H1 (cell line): ENCODE results near the gene TMEM63C. TPM values are rescaled to one million over a fixed set of nuclear protein-coding genes. Genes with fewer than 3 reads are reported as not detected.

ENCODE experiments used
- CTCF ChIA-PET: fragments of 300-600 bp; sonication (Branson Sonifier 250); formaldehyde crosslinking; loops from one replicate; lab custom pipeline; 2021; ENCODE audit not compliant: partially characterized antibody; lab: Charles Lee
- POLR2A ChIA-PET: fragments of 300-600 bp; sonication (Branson Sonifier 250); formaldehyde crosslinking; loops from one replicate; lab custom pipeline; 2021; ENCODE audit warnings: inconsistent platforms; ENCODE audit not compliant: partially characterized antibody; lab: Charles Lee
- DNase-seq, 2 experiments: peaks; one replicate each; pipeline versions ENCODE4 v3.0.0 to v3.0.0-alpha.2; 2010 to 2022; ENCODE audit warnings: low spot score in 2 of 2, low read depth in 1 of 2, mixed read lengths in 1 of 2
- FAIRE-seq: peaks from 2 replicates; lab custom pipeline; 2011; peaks lifted over from hg19 to GRCh38; lab: Jason Lieb, UNC
- H2AFZ ChIP-seq: 2 replicates; pipeline ENCODE4 v1.8.1; 2012; ENCODE audit warnings: low read length, inconsistent platforms
- H2AK5ac ChIP-seq: 2 replicates; pipeline ENCODE4 v1.6.1; 2013; ENCODE audit warnings: low read depth, low read length
- H2BK120ac ChIP-seq: replicated peaks from 2 replicates; pipeline ENCODE3; 2013; ENCODE audit warnings: low read depth, low read length, inconsistent platforms
- H2BK12ac ChIP-seq: 2 replicates; pipeline ENCODE4 v1.6.1; 2013; ENCODE audit warnings: low read depth, low read length
- H2BK15ac ChIP-seq: 2 replicates; pipeline ENCODE4 v1.6.1; 2013; ENCODE audit warnings: low read length
- H2BK20ac ChIP-seq: 2 replicates; pipeline ENCODE4 v1.6.1; 2013; ENCODE audit warnings: low read length
- H2BK5ac ChIP-seq: 2 replicates; pipeline ENCODE4 v1.6.1; 2013; ENCODE audit warnings: low read depth, low read length
- H3K14ac ChIP-seq: 2 replicates; pipeline ENCODE4 v1.6.1; 2013; ENCODE audit warnings: inconsistent platforms; ENCODE audit not compliant: insufficient read length
- H3K18ac ChIP-seq: 2 replicates; pipeline ENCODE4 v1.6.1; 2013; ENCODE audit warnings: low read length; ENCODE audit errors: extremely low read depth
- H3K23ac ChIP-seq: 2 replicates; pipeline ENCODE4 v1.6.1; 2013; ENCODE audit warnings: inconsistent platforms; ENCODE audit not compliant: insufficient read length
- H3K23me2 ChIP-seq: 2 replicates; pipeline ENCODE4 v1.6.1; 2013; ENCODE audit warnings: low read depth, low read length
- H3K27ac ChIP-seq: 2 replicates; pipeline ENCODE4 v1.6.1; 2011; ENCODE audit warnings: low read depth, low read length, inconsistent platforms
- H3K27me3 ChIP-seq, 4 experiments: replicated peaks in 1 of 4; 1 replicate in 1 of 4; 2 replicates in 3 of 4; pipeline versions ENCODE4 v1.6.1 to v1.8.1; 2011 to 2013; ENCODE audit warnings: low read length in 3 of 4, mild to moderate bottlenecking in 3 of 4, inconsistent platforms in 2 of 4, mixed read lengths in 2 of 4, moderate library complexity in 1 of 4; ENCODE audit not compliant: control insufficient read depth in 3 of 4, insufficient read depth in 3 of 4; ENCODE audit errors: extremely low read depth in 1 of 4
- H3K36me3 ChIP-seq, 4 experiments: 2 replicates each; pipeline versions ENCODE4 v1.6.1 to v1.8.1; 2011 to 2013; ENCODE audit warnings: mild to moderate bottlenecking in 4 of 4, low read length in 3 of 4, moderate library complexity in 2 of 4, control low read depth in 1 of 4, inconsistent platforms in 1 of 4; ENCODE audit not compliant: insufficient read depth in 4 of 4, control insufficient read depth in 2 of 4
- H3K4ac ChIP-seq: replicated peaks from 2 replicates; pipeline ENCODE3; 2013; ENCODE audit warnings: low read length, low read depth, mixed read lengths, inconsistent platforms; ENCODE audit not compliant: insufficient read length
- H3K4me1 ChIP-seq, 4 experiments: replicated peaks in 1 of 4; 1 replicate in 1 of 4; 2 replicates in 3 of 4; pipeline versions ENCODE4 v1.6.1 to v1.8.1; 2011 to 2013; ENCODE audit warnings: low read length in 3 of 4, inconsistent platforms in 2 of 4, mixed read lengths in 1 of 4; ENCODE audit not compliant: insufficient read depth in 4 of 4, control insufficient read depth in 3 of 4
- H3K4me2 ChIP-seq, 2 experiments: 2 replicates each; pipeline versions ENCODE4 v1.6.1 to v1.8.1; 2011 to 2013; ENCODE audit warnings: low read depth in 2 of 2, low read length in 2 of 2, control low read depth in 1 of 2, inconsistent platforms in 1 of 2, mild to moderate bottlenecking in 1 of 2; ENCODE audit not compliant: insufficient read depth in 1 of 2
- H3K4me3 ChIP-seq, 4 experiments: fragments of 200-600, 300-600 bp in 1 of 4; sonication (generic), shearing (Covaris generic), sonication (Bioruptor Twin) in 1 of 4; 2 replicates each; pipeline versions ENCODE4 v1.5.1 to v1.8.1; 2011 to 2016; ENCODE audit warnings: low read length in 4 of 4, low read depth in 3 of 4, control low read depth in 2 of 4, inconsistent platforms in 2 of 4, mild to moderate bottlenecking in 2 of 4, mixed read lengths in 1 of 4, moderate library complexity in 1 of 4; ENCODE audit not compliant: insufficient read depth in 2 of 4; ENCODE audit errors: extremely low read depth in 1 of 4
- H3K56ac ChIP-seq: replicated peaks from 2 replicates; pipeline ENCODE3; 2013; ENCODE audit warnings: low read depth, mild to moderate bottlenecking, mixed read lengths, low read length, inconsistent platforms; ENCODE audit not compliant: insufficient read length
- H3K79me1 ChIP-seq: 2 replicates; pipeline ENCODE4 v1.6.1; 2013; ENCODE audit warnings: low read depth, low read length, control low read depth
- H3K79me2 ChIP-seq, 2 experiments: 2 replicates each; pipeline versions ENCODE4 v1.6.1 to v1.8.1; 2012 to 2013; ENCODE audit warnings: low read length in 2 of 2, mild to moderate bottlenecking in 2 of 2, inconsistent platforms in 1 of 2; ENCODE audit not compliant: insufficient read depth in 2 of 2, control insufficient read depth in 1 of 2
- H3K9ac ChIP-seq, 4 experiments: replicated peaks in 1 of 4; 1 replicate in 1 of 4; 2 replicates in 3 of 4; pipeline versions ENCODE4 v1.6.1 to v1.8.1; 2011 to 2013; ENCODE audit warnings: low read depth in 3 of 4, low read length in 3 of 4, control low read depth in 2 of 4, mild to moderate bottlenecking in 2 of 4, moderate library complexity in 2 of 4, inconsistent platforms in 1 of 4; ENCODE audit errors: extremely low read depth in 1 of 4
- H3K9me3 ChIP-seq, 2 experiments: 2 replicates each; pipeline versions ENCODE4 v1.6.1 to v1.8.1; 2012 to 2013; ENCODE audit warnings: mild to moderate bottlenecking in 2 of 2, moderate library complexity in 2 of 2, control low read depth in 1 of 2, inconsistent platforms in 1 of 2, low read depth in 1 of 2, low read length in 1 of 2, mixed read lengths in 1 of 2; ENCODE audit not compliant: insufficient read depth in 2 of 2
- H4K20me1 ChIP-seq, 2 experiments: replicated peaks in 1 of 2; 2 replicates each; pipeline versions ENCODE3 to v1.8.1; 2011 to 2013; ENCODE audit warnings: inconsistent platforms in 2 of 2, low read length in 2 of 2, mild to moderate bottlenecking in 1 of 2; ENCODE audit not compliant: insufficient read depth in 2 of 2, control insufficient read depth in 1 of 2
- H4K5ac ChIP-seq: 2 replicates; pipeline ENCODE4 v1.6.1; 2013; ENCODE audit warnings: low read length, low read depth, mixed read lengths, inconsistent platforms; ENCODE audit not compliant: insufficient read length
- H4K8ac ChIP-seq: 2 replicates; pipeline ENCODE4 v1.8.0; 2013; ENCODE audit warnings: mild to moderate bottlenecking, moderate library complexity, low read length, inconsistent platforms; ENCODE audit not compliant: insufficient read depth; ENCODE audit errors: extremely low read depth
- H4K91ac ChIP-seq: replicated peaks from 2 replicates; pipeline ENCODE3; 2013; ENCODE audit warnings: low read length, mixed read lengths, inconsistent platforms; ENCODE audit not compliant: insufficient read length
- CBX8 ChIP-seq: fragments of 300-800, 300-1000 bp; sonication (generic); IDR thresholded peaks from 2 replicates; pipeline ENCODE4 v1.7.1; 2016; ENCODE audit warnings: low read depth, low read length, borderline replicate concordance
- EP300 ChIP-seq, 2 experiments: IDR thresholded peaks; 1 replicate in 1 of 2; 2 replicates in 1 of 2; pipeline ENCODE4 v1.6.1; 2011 to 2012; ENCODE audit warnings: low read depth in 2 of 2, low read length in 2 of 2, mild to moderate bottlenecking in 2 of 2, borderline replicate concordance in 1 of 2, inconsistent platforms in 1 of 2, moderate library complexity in 1 of 2
- KDM4A ChIP-seq: IDR thresholded peaks from one replicate; pipeline ENCODE4 v1.7.1; 2012; ENCODE audit warnings: low read depth, mild to moderate bottlenecking, moderate library complexity, low read length, inconsistent platforms; ENCODE audit not compliant: severe bottlenecking
- MAFK ChIP-seq: IDR thresholded peaks from 2 replicates; pipeline ENCODE4 v1.6.1; 2012; ENCODE audit warnings: low read depth, mild to moderate bottlenecking, improper control_type of control experiment, low read length
- POLR2A ChIP-seq, 2 experiments: IDR thresholded peaks; 1 replicate in 1 of 2; 2 replicates in 1 of 2; pipeline ENCODE4 v1.6.1; 2011; ENCODE audit warnings: low read depth in 2 of 2, low read length in 2 of 2, mild to moderate bottlenecking in 2 of 2; ENCODE audit errors: control extremely low read depth in 1 of 2
- RBBP5 ChIP-seq: IDR thresholded peaks from 2 replicates; pipeline ENCODE4 v1.7.1; 2012; ENCODE audit warnings: low read depth, mild to moderate bottlenecking, inconsistent platforms, low read length, moderate library complexity, borderline replicate concordance
- RNF2 ChIP-seq: fragments of 200-900, 300-1000 bp; sonication (generic); IDR thresholded peaks from 2 replicates; pipeline ENCODE4 v1.7.1; 2016; ENCODE audit warnings: borderline replicate concordance, low read depth, mild to moderate bottlenecking, antibody characterized with exemption, low read length; ENCODE audit not compliant: poor library complexity, severe bottlenecking; ENCODE audit errors: missing control alignments
- SAP30 ChIP-seq: fragments of 300-600 bp; sonication (generic); IDR thresholded peaks from 2 replicates; pipeline ENCODE4 v1.7.1; 2012; ENCODE audit warnings: low read length, moderate library complexity, mild to moderate bottlenecking, inconsistent platforms; ENCODE audit not compliant: insufficient read depth, insufficient replicate concordance
- SIN3A ChIP-seq, 2 experiments: IDR thresholded peaks in 1 of 2; conservative IDR thresholded peaks in 1 of 2; 2 replicates each; pipeline ENCODE4 v1.6.1; 2011 to 2012; ENCODE audit warnings: low read length in 2 of 2, improper control_type of control experiment in 1 of 2, low read depth in 1 of 2, mild to moderate bottlenecking in 1 of 2
- TAF7 ChIP-seq: optimal IDR thresholded peaks from 2 replicates; pipeline ENCODE3; 2011; ENCODE audit warnings: low read depth, mild to moderate bottlenecking, inconsistent platforms, low read length, moderate library complexity, borderline replicate concordance
- WGBS, 2 experiments: shearing (Covaris generic) in 1 of 2; methylation state at CpG; one replicate each; pipeline versions ENCODE4 v1.1.6 to v1.1.7; 2013 to 2015; ENCODE audit warnings: low lambda C conversion rate in 2 of 2, mixed read lengths in 2 of 2, inconsistent platforms in 1 of 2, low coverage in 1 of 2, missing lambda C conversion rate in 1 of 2; ENCODE audit not compliant: insufficient replicate concordance in 2 of 2, insufficient coverage in 1 of 2, insufficient read length in 1 of 2; ENCODE audit errors: extremely low coverage in 1 of 2, missing lambda C conversion rate in 1 of 2; 5-methylcytosine and 5-hydroxymethylcytosine counted together
- polyA plus RNA-seq, 7 experiments: library from polyadenylated mRNA; depleted of rRNA in 3 of 7; stranded (reverse) in 5 of 7; unstranded in 2 of 7; fragments of >200 nt in 5 of 7; fragments of 200-250 nt in 2 of 7; gene quantifications; 1 replicate in 5 of 7; 2 replicates in 1 of 7; 4 replicates in 1 of 7; pipeline versions ENCODE4 v1.2.1 to v1.2.3, GENCODE V29; 2011 to 2013; ENCODE audit warnings: missing spikeins in 2 of 7, mixed read lengths in 2 of 7
- total RNA-seq: library from RNA; stranded (reverse); fragmentation: NEBNext Ultra II Directional; extraction: Animal tissue kit (Norgen Biotek cat#: 25700); gene quantifications from 2 replicates; pipeline ENCODE4 v1.2.1, GENCODE V29; 2021

The TMEM63C gene
- total and polyA plus RNA-seq, 2 of the 8 experiments (the other 6 are each of a cell fraction or from before 2014, with no cell fraction given) = 3.0 to 7.6 TPM

GRCh38 chr14:77186911-77187648 is 5.5 kb downstream of the TMEM63C start:
- no peak overlapping the region; a peak in 1 of 4 replicates for H3K4me2 ChIP-seq
- no peak overlapping the region for H3K27ac ChIP-seq
- peaks cover 0 to 3% (median 1%) of the 10 kb centered on the region in 4 experiments; a peak in 3 of 7 replicates for H3K27me3 ChIP-seq
- CTCF ChIA-PET = interaction anchor here (0.6 to 13.7 kb wide), 11 partner anchors 13 to 259 kb away, joined by 3 to 178 read pairs (median 3); partner anchors contain the start of gene ZDHHC22
- peak overlapping the region; percentile 47; the same call in 1 of the 2 replicates for H2BK15ac ChIP-seq
- peak overlapping the region in 1 of 4 experiments; percentile 31; a peak in 1 of 7 replicates for H3K9ac ChIP-seq
- no peak overlapping the region for H3K23ac ChIP-seq
- H3K9me3 ChIP-seq = no peaks in the 10 kb centered on the region
- H4K8ac ChIP-seq = peak overlapping the region; percentile 71
- whole genome bisulfite sequencing, 2 experiments = 77% methylated on average over 15 of the region's 15 CpGs; no CpG with 5 or more reads in 1 of the 2 experiments
- 0 out of 2 replicates have a peak overlapping the region, but pooled peaks have one; percentile 55 for H2BK5ac ChIP-seq
- H2AK5ac ChIP-seq = no peak overlapping the region; the same call in 1 of the 2 replicates
- no peaks in the 10 kb centered on the region for H3K36me3 ChIP-seq
- POLR2A ChIA-PET = interaction anchor here (0.9 kb wide), 1 partner anchor 35 kb away, joined by 3 read pairs; no protein-coding TSS in a partner anchor
- no peak overlapping the region for H2BK120ac ChIP-seq
- H3K18ac ChIP-seq = peak overlapping the region; percentile 39; the same call in 1 of the 2 replicates
- peaks cover 3% of the 10 kb centered on the region; the same call in 1 of the 2 replicates for H3K23me2 ChIP-seq
- no peak overlapping the region for H3K4ac ChIP-seq
- H3K79me2 ChIP-seq = no peaks in the 10 kb centered on the region
- no peak overlapping the region for H4K5ac ChIP-seq
- no peak overlapping the region for H4K91ac ChIP-seq
- H3K56ac ChIP-seq = no peak overlapping the region
- H3K4me1 ChIP-seq = peaks cover 0 to 10% (median 3%) of the 10 kb centered on the region in 4 experiments; a peak in 6 of 7 replicates
- H4K20me1 ChIP-seq = no peaks in the 10 kb centered on the region
- no peaks in the 10 kb centered on the region; the same call in 1 of the 2 replicates for H3K79me1 ChIP-seq
- DNase-seq (no peak), FAIRE-seq (no peak)
- H2BK12ac ChIP-seq = peak overlapping the region; percentile 42; the same call in 1 of the 2 replicates
- H3K4me3 ChIP-seq = no peak overlapping the region
- no peak overlapping the region for H3K14ac ChIP-seq
- H2BK20ac ChIP-seq = no peak overlapping the region
- no peak overlapping the region for H2AFZ ChIP-seq
- TF ChIP-seq KDM4A = no peak
- no peak for TF ChIP-seq RNF2
- TF ChIP-seq MAFK = no peak
- TF ChIP-seq POLR2A (IDR thresholded peaks at IDR 0.05; ENCODE audit: control extremely low read depth in 1 of 2, low read depth in 2 of 2, low read length in 2 of 2) = no peak
- TF ChIP-seq TAF7 = no peak
- no peak for TF ChIP-seq RBBP5
- no peak for TF ChIP-seq EP300 (IDR thresholded peaks at IDR 0.05; ENCODE audit: borderline replicate concordance in 1 of 2, low read depth in 2 of 2, low read length in 2 of 2)
- no peak for TF ChIP-seq CBX8
- TF ChIP-seq SIN3A (conservative IDR thresholded peaks at IDR 0.05 in 1 of 2, IDR thresholded peaks at IDR 0.05 in 1 of 2; ENCODE audit: low read depth in 1 of 2, low read length in 2 of 2) = no peak
- no peak for TF ChIP-seq SAP30
